ENCODE results near the gene RCOR1.

The RCOR1 gene

DNA sequence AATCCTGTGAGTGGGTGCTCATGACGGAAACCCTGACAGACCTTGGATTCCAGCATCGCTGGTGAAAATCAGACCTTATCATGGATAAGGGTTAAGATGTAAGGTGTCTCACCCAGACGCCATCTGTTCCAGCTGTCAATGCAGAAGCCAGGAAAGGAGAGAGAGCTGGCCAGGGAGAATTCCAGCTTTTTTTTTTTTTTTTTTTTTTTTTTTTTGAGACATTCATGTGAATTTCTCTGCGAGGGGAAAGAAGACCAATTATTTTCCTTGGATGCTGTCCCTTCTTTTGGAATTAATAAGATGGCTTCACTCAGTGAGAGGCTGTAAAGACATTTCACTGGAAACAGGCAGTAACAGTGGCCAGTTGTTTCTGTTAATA is 186.6 kb downstream of the RCOR1 start:
- no peak for DNase-seq

DNA sequence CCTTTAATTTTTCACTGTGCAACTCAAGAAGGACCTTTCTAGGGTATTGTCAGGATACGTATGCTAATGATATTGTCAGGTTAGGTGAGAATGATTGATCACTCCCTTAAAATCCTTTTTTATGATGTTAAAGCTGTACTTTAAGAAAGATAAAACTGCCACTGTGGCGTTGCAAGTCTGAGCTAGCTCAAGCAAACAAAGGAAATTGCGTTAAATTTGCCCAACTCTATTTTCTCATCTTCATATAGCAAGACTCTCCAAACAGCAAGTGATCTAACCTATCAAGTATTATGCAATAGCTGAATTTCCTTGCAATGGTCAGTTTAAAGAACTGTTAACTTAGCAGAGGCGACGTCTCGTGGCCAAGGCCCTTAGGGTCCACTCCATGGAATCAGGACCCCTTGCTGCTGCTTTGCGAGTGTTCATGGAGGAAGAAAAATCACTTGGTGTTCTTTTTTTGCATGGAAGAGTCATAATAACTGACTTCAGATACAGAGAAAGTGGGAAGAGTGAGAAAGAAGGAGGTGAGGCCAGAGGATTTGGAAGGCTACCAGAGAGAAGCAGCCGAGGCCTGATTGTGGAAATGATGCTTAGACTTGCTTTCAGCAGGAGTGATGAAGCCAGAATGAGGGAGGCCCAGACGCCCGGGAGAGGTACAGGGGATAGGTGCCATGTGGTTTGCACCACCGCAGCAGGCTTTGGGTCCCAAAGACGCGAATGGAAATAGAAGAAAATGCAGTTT is 187.3 kb downstream of the RCOR1 start:
- DNase-seq = no peak

Data from stimulated activated CD4-positive, alpha-beta T cell treated with anti-CD3 and anti-CD28 coated beads, Interleukin-4, amount 100 ng/mL, for 4 hours (primary cell).